Endometrial microvascular endothelial cells (primary cell): ENCODE results near the gene CHORDC1. TPM values are rescaled to one million over a fixed set of nuclear protein-coding genes. Genes with fewer than 3 reads are reported as not detected.
"Not testable (repeated sequence)": the region's sequence is repeated elsewhere in the genome, so short reads cannot be mapped to it uniquely, and the experiment has no call there.

Experiments used
- in situ Hi-C: cut with HindIII; loops from 2 replicates; pipeline ENCODE4 v1.10.0; 2017; ENCODE audit warnings: low sequenced_read_pairs, low pct_unique_long_range_greater_than_20kb; ENCODE audit errors: inconsistent ontology term
- total RNA-seq: library from RNA; depleted of rRNA; stranded (reverse); fragments of >200 nt; gene quantifications from one replicate; pipeline ENCODE4 v1.2.3, GENCODE V29; 2015; ENCODE audit errors: inconsistent ontology term

Gene CHORDC1
- total RNA-seq, 1 donor from 2014 or later, result 86.0 TPM

- in situ Hi-C loops, result not testable (repeated sequence)
Observed at GRCh38 chr11:90166982-90167573, 55.8 kb downstream of the CHORDC1 start.

Other genes with a start within 250 kb of the CHORDC1 start
- gene TRIM49C, start 191.9 kb downstream of the CHORDC1 start, total RNA-seq, result not detected
- gene UBTFL1, start 137.1 kb downstream of the CHORDC1 start, total RNA-seq, result not detected
- not detected for gene NAALAD2, start 88.4 kb downstream of the CHORDC1 start, total RNA-seq